LNCaP clone FGC (cell line): ENCODE measurements around the gene KEL.

Experiments used
- DNase-seq: peaks from one replicate; pipeline ENCODE4 v3.0.0-alpha.2; 2011; ENCODE audit warnings: low read depth
- H3K4me3 ChIP-seq: 2 replicates; pipeline ENCODE4 v1.5.1; 2011; ENCODE audit warnings: mild to moderate bottlenecking, low read depth, low read length, control low read depth
- TF ChIP-seq, protein P1 (sequence below): IDR thresholded peaks from 2 replicates; pipeline ENCODE4 v1.5.1; 2012; ENCODE audit warnings: mild to moderate bottlenecking; ENCODE audit not compliant: control insufficient read depth, insufficient read depth; ENCODE audit errors: extremely low read depth

Gene KEL

GRCh38 chr7:142894112-142894984 is 67.8 kb downstream of the KEL start:
- DNase-seq: no peak
- TF ChIP-seq, protein P1, sequence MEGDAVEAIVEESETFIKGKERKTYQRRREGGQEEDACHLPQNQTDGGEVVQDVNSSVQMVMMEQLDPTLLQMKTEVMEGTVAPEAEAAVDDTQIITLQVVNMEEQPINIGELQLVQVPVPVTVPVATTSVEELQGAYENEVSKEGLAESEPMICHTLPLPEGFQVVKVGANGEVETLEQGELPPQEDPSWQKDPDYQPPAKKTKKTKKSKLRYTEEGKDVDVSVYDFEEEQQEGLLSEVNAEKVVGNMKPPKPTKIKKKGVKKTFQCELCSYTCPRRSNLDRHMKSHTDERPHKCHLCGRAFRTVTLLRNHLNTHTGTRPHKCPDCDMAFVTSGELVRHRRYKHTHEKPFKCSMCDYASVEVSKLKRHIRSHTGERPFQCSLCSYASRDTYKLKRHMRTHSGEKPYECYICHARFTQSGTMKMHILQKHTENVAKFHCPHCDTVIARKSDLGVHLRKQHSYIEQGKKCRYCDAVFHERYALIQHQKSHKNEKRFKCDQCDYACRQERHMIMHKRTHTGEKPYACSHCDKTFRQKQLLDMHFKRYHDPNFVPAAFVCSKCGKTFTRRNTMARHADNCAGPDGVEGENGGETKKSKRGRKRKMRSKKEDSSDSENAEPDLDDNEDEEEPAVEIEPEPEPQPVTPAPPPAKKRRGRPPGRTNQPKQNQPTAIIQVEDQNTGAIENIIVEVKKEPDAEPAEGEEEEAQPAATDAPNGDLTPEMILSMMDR: no peak
- no peak overlapping the region for H3K4me3 ChIP-seq

DNA sequence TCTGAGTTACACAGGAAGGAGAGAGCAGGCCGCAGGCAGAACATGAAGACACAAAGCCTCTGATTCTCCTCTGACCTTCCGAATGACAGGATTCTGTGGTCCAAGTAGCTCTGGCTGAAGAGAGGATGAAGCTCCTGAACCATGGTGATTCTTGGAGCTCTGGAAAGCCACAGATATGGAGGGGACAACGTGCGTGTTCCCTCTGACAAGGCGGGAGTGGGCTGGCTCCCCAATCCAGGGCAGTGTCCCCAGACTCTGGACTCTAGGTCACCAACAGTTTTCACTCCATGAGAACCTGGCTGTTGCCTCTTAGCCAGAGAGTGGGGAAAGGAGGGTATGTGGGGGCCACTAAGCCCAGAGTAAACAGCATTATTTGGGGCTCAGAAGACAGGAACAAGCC is 69.2 kb downstream of the KEL start:
- DNase-seq: no peak
- H3K4me3 ChIP-seq: no peak overlapping the region
- TF ChIP-seq, protein P1: no peak

DNA sequence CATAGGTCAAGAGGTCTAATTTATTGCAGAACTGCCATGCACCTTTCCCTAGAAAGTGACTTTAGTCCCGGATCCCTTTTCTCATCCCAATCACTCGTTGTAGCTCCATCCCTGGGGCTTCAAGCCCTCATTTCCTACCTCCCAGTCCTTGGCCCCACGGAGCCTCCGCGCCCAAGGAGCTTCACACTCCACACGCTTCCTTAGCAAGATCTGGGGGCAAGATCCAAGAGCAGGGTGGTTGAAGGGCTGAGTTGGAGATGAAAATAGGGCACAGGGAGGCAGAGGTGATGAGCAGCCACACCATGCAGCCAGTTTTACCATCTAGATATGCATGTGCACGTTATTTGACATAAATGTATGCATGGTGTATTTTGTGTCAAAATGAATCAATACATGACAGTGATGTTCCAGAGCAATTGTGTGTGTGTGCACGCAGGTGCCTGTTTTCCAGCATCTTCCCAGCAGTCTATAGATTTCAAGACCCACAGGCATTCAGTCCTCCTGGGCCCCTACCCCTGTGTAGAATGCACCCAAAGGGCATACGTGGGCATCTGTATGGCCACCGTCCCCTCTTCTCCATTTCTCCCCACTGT is 70.6 kb downstream of the KEL start:
- DNase-seq: no peak
- TF ChIP-seq, protein P1: no peak
- H3K4me3 ChIP-seq: no peak overlapping the region
